GM18861 (cell line): ENCODE data around the gene HLA-E.
"Not testable (repeated sequence)": the region's sequence is repeated elsewhere in the genome, so short reads cannot be mapped to it uniquely, and the experiment has no call there.

Experiments used
- ATAC-seq: cut with Tn5 transposase; IDR thresholded peaks from one replicate; pipeline ENCODE4 v1.9.1; 2021; ENCODE audit not compliant: unreplicated experiment

HLA-E gene

GRCh38 chr6:30480536-30481156, 8.7 kb upstream of the HLA-E start:
- ATAC-seq, result no peak

- ATAC-seq, result no peak
These were observed 7.9 kb upstream of the HLA-E start for GRCh38 chr6:30481211-30481964.

DNA sequence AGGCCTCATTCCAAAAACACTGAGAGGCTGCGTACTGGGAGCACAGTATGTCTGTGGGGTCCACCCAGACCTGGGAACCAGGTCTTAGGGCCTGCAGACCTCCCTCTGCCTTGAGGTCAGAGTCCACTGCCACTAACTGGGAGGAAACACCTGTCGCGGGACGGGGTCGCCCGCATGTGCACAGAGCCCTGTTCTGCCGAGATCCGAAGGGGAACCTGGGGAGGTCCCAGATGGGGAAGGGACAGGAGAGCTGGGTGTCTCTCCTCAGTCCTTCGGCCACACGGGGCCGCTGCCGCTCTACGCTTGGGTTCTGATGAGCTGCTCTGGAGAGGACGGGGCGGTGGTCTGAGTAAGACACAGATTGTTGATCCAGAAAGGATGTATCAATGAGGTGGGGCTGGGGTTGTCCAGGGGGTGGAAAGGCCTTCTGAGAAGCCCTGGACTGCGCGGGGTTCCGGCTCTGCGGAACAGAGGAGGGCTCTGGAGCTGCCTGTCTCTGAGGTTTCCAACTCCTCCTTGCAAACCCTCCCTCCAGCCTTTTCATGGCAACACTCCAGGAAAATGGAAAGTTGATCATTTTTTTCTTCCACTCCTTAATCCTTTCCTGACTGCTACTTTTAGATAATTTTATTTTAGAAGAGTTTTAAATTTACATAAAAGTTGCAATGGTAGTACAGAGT, 7.2 kb upstream of the HLA-E start:
- not testable (repeated sequence) for ATAC-seq

- ATAC-seq, result no peak
These were observed 5.5 kb upstream of the HLA-E start for GRCh38 chr6:30483677-30484279.

DNA sequence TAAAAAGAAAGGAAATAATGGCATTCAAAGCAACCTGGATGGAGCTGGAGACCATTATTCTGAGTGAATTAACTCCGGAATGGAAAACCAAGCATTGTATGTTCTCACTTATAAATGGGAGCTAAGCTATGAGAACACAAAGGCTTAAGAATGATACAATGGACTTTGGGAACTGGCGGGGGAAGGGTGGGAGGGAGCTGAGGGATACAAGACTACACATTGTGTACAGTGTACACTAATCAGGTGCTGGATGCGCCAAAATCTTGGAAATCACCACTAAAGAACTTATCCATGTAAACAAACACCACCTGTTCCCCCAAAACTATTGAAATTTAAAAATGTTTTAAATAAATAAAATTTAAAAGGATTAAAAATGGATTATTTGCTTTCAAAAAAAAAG, 4.1 kb upstream of the HLA-E start:
- no peak for ATAC-seq

DNA sequence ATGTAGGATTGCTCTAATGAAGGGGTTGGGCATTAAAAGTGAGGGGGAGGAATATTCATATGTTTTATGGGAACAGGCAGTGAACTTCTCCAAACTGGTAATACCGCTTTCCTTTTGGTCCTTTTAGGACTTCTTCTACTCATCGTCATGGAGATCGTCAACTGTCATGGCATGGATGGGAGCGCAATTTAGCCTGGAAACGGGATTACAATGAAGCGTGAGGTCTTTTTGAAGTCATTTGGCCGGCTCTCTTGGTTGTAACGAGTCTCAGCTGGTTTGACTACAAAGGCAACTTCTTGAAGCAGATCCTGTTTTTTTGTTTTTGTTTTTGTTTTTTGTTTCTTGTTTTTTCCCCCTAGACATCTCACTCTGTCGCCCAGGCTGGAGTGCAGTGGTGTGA, 1.4 kb upstream of the HLA-E start:
- ATAC-seq, result no peak

DNA sequence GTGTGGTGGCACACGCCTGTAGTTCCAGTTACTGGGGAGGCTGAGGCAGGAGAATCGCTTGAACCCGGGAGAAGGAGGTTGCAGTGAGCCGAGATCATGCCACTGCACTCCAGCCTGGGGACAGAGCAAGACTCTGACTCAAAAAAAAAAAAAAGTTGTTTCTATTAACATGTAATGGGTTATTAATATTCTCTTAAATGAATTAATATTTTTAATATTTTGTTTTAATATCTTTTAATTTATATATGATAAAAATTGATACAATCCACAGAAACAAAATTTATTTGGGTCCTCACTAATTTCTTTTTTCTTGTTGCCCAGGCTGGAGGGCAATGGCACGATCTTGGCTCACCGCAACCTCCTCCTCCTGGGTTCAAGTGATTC, 620 bp upstream of the HLA-E start:
- ATAC-seq, result not testable (repeated sequence)

DNA sequence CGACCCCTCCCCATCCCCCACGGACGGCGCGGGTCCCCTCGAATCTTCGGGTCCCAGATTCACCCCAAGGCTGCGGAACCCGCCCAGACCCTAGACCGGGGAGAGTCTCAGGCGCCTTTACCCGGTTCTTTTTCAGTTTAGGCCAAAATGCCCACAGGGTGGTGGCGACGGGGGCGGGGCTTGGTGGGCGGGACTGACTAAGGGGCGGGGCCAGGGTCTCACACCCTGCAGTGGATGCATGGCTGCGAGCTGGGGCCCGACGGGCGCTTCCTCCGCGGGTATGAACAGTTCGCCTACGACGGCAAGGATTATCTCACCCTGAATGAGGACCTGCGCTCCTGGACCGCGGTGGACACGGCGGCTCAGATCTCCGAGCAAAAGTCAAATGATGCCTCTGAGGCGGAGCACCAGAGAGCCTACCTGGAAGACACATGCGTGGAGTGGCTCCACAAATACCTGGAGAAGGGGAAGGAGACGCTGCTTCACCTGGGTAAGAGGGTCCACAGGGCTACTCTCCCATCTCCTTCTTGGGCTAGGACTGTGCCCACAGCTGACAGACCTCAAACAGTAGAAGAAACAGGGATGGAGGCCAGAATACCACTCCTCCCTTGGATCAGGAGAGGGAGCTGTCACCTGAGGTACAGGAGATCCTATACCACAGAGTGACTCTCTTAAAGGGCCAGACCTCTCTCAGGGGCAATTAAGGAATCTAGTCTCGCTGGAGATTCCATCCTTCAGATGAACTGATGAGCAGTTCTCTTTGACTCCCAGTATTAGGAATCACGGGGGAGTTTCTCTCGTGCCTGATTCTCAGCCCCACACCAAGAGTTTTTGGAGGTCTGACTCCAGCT, 942 bp downstream of the HLA-E start:
- ATAC-seq, result no peak

DNA sequence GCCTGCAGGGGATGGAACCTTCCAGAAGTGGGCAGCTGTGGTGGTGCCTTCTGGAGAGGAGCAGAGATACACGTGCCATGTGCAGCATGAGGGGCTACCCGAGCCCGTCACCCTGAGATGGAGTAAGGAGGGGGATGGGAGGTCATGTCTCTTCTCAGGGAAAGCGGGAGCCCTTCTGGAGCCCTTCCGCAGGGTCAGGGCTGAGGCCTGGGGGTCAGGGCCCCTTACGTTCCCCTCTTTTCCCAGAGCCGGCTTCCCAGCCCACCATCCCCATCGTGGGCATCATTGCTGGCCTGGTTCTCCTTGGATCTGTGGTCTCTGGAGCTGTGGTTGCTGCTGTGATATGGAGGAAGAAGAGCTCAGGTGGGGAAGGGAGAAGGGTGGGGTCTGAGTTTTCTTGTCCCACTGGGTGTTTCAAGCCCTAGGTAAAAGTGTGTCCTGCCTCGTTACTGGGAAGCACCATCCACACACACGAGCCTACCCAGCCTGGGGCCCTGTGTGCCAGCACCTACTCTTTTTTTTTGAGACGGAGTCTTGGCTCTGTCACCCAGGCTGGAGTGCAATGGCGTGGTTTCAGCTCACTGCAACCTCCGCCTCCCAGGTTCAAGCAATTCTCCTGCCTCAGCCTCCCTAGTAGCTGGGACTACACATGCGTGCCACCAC, 2.1 kb downstream of the HLA-E start:
- ATAC-seq, result not testable (repeated sequence)

- ATAC-seq, result no peak
These were observed 3.0 kb downstream of the HLA-E start for GRCh38 chr6:30491991-30492952.

GRCh38 chr6:30493643-30494250, 4.4 kb downstream of the HLA-E start:
- ATAC-seq, result no peak

GRCh38 chr6:30494291-30494861, 5.1 kb downstream of the HLA-E start:
- ATAC-seq, result no peak

- not testable (repeated sequence) for ATAC-seq
These were observed 5.8 kb downstream of the HLA-E start for GRCh38 chr6:30495060-30495459.

GRCh38 chr6:30495993-30496392, 6.7 kb downstream of the HLA-E start:
- no peak for ATAC-seq

GRCh38 chr6:30497261-30497599, 7.9 kb downstream of the HLA-E start:
- ATAC-seq, result not testable (repeated sequence)

- no peak for ATAC-seq
These were observed 8.4 kb downstream of the HLA-E start for GRCh38 chr6:30497714-30498113.

DNA sequence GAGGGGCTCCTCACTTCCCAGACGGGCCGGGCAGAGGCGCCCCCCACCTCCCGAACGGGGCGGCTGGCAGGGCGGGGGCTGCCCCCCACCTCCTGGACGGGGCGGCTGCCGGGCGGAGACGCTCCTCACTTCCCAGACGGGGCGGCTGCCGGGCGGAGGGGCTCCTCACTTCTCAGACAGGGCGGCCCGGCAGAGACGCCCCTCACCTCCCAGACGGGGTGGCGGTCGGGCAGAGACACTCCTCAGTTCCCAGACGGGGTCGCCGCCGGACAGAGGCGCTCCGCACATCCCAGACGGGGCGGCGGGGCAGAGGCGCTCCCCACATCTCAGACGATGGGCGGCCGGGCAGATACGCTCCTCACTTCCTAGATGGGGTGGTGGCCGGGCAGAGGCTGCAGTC, 9.4 kb downstream of the HLA-E start:
- not testable (repeated sequence) for ATAC-seq
